Measurements from ENCODE around the gene SPATA21. TPM values are rescaled to one million over a fixed set of nuclear protein-coding genes. Genes with fewer than 3 reads are reported as not detected.

The SPATA21 gene
- total and polyA plus RNA-seq, 10 of the 15 experiments (the other 5 are each of a cell fraction or from before 2014, with no cell fraction given): 0.05 to 1.1 (median 0.24) TPM; not detected in 1

DNA sequence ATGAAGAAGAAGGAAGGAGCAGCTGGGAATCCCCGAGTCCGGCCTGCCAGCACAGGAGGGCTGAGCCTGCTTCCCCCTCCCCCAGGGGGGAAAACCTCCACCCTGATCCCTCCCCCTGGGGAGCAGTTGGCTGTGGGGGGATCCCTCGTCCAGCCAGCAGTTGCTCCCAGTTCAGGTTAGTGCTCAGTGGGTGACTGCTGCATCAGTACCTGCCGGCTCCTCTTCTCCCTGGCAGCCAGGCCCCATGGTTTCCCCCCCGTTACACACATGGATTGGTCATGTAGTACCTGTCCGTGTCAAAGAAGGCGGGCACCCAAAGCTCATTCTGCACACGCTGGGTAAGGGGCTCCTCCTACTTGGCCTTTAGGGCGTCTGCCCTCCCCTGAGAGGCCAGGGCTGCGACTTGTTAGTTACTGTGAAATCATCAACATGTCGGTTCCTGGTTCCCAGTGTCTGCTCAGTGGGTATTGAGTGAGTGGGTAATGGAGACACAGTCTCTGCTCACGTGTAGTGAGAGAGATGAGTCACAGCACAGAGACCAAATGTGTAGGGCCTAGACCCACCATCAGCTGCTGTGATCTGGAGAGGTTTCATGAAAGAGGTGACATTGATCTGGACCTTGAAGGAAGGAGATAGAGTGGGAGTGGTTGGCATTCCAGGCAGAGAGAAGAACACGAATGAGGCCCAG is 14.8 kb upstream of the SPATA21 start (continued):
- TF ChIP-seq YY1 (IDR thresholded peaks at IDR 0.05; ENCODE audit: low read depth, low read length) (peak; percentile 30; the same call in 1 of the 2 replicates), CHD2 (IDR thresholded peaks at IDR 0.05; ENCODE audit: borderline replicate concordance, low read depth, low read length) (0 out of 2 replicates have a peak, but pooled peaks have one; percentile 41), POU2F2 (IDR thresholded peaks at IDR 0.05; ENCODE audit: borderline replicate concordance, low read depth, low read length) (0 out of 3 replicates have a peak, but pooled peaks have one; percentile 2), REST (IDR thresholded peaks at IDR 0.05; ENCODE audit: low read depth, low read length) (no peak), RUNX3 (IDR thresholded peaks at IDR 0.05; ENCODE audit: low read length) (0 out of 2 replicates have a peak, but pooled peaks have one; percentile 23), POLR2AphosphoS5 (IDR thresholded peaks at IDR 0.05; ENCODE audit: low read length) (peak; percentile 38; the same call in 1 of the 2 replicates), RFX5 (IDR thresholded peaks at IDR 0.05; ENCODE audit: low read depth, low read length) (no peak), PBX3 (IDR thresholded peaks at IDR 0.05; ENCODE audit: insufficient replicate concordance, low read depth, low read length) (no peak), POLR2A (IDR thresholded peaks at IDR 0.05; ENCODE audit: low read depth, low read length) (peak; percentile 47; the same call in 1 of the 2 replicates), EED (IDR thresholded peaks at IDR 0.05; ENCODE audit: low read depth) (peak; percentile 56; the same call in 1 of the 2 replicates), DPF2 (IDR thresholded peaks at IDR 0.05) (0 out of 2 replicates have a peak, but pooled peaks have one; percentile 15), GATAD2B (conservative IDR thresholded peaks at IDR 0.05; ENCODE audit: low read depth) (no peak), ZNF217 (IDR thresholded peaks at IDR 0.05) (no peak), BHLHE40 (IDR thresholded peaks at IDR 0.05; ENCODE audit: borderline replicate concordance in 1 of 2, low read depth in 2 of 2, low read length in 1 of 2) (peak; percentile 85 to 87), MAX (IDR thresholded peaks at IDR 0.05; ENCODE audit: low read depth, low read length) (peak; percentile 9; the same call in 1 of the 2 replicates), FOS (IDR thresholded peaks at IDR 0.05; ENCODE audit: borderline replicate concordance, extremely low read depth, insufficient read length) (no peak), TAF1 (IDR thresholded peaks at IDR 0.05; ENCODE audit: borderline replicate concordance, low read depth, low read length) (0 out of 2 replicates have a peak, but pooled peaks have one; percentile 17), SMC3 (IDR thresholded peaks at IDR 0.05; ENCODE audit: borderline replicate concordance, low read length) (no peak)
- TF ChIP-seq, protein P1, sequence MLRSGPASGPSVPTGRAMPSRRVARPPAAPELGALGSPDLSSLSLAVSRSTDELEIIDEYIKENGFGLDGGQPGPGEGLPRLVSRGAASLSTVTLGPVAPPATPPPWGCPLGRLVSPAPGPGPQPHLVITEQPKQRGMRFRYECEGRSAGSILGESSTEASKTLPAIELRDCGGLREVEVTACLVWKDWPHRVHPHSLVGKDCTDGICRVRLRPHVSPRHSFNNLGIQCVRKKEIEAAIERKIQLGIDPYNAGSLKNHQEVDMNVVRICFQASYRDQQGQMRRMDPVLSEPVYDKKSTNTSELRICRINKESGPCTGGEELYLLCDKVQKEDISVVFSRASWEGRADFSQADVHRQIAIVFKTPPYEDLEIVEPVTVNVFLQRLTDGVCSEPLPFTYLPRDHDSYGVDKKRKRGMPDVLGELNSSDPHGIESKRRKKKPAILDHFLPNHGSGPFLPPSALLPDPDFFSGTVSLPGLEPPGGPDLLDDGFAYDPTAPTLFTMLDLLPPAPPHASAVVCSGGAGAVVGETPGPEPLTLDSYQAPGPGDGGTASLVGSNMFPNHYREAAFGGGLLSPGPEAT (IDR thresholded peaks at IDR 0.05; ENCODE audit: low read depth): peak; percentile 47; the same call in 1 of the 2 replicates

Data from GM12878 (cell line).